ENCODE data around the gene MEP1A. TPM values are rescaled to one million over a fixed set of nuclear protein-coding genes. Genes with fewer than 3 reads are reported as not detected.

The MEP1A gene
- total and polyA plus RNA-seq, 2 donors (not counting 3 experiments of a cell fraction or from before 2014, with no cell fraction given), result not detected

GRCh38 chr6:46821458-46821881, 28.3 kb downstream of the MEP1A start:
- TF ChIP-seq MYC (IDR thresholded peaks at IDR 0.05; ENCODE audit: low read depth, low read length) (no peak), CTCF (IDR thresholded peaks at IDR 0.05; ENCODE audit: extremely low read depth in 1 of 2, insufficient read depth in 1 of 2, low read depth in 1 of 2, low read length in 2 of 2) (no peak), GATA2 (IDR thresholded peaks at IDR 0.05; ENCODE audit: insufficient read depth, insufficient read length, low read depth, low read length) (no peak), POLR2A (IDR thresholded peaks at IDR 0.05; ENCODE audit: low read depth, low read length) (no peak), JUN (IDR thresholded peaks at IDR 0.05; ENCODE audit: borderline replicate concordance, insufficient read depth, insufficient read length, low read depth) (no peak), MAX (IDR thresholded peaks at IDR 0.05; ENCODE audit: insufficient read depth, insufficient read length) (no peak), EZH2 (IDR thresholded peaks at IDR 0.05; ENCODE audit: borderline replicate concordance, low read depth, low read length, severe bottlenecking) (no peak), POLR2AphosphoS5 (IDR thresholded peaks at IDR 0.05; ENCODE audit: insufficient read depth, low read depth, low read length) (no peak), FOS (IDR thresholded peaks at IDR 0.05; ENCODE audit: borderline replicate concordance, insufficient read depth, low read length) (no peak)
- no peak overlapping the region for H3K4me3 ChIP-seq (replicated peaks in 1 of 3; ENCODE audit: insufficient read depth in 1 of 3, low read depth in 1 of 3, low read length in 3 of 3)
- no peaks in the 10 kb centered on the region for H3K9me1 ChIP-seq (replicated peaks; ENCODE audit: control insufficient read depth, extremely low read depth, insufficient read depth, low read length)
- no peaks in the 10 kb centered on the region for H4K20me1 ChIP-seq (replicated peaks; ENCODE audit: control insufficient read depth, extremely low read depth, insufficient read depth, low read length)
- H2AFZ ChIP-seq (ENCODE audit: low read depth, low read length), result no peak overlapping the region
- no peaks in the 10 kb centered on the region for H3K79me2 ChIP-seq (ENCODE audit: control insufficient read depth, insufficient read depth, low read length)
- no peak overlapping the region for H3K27ac ChIP-seq (ENCODE audit: insufficient read depth, low read depth, low read length)
- POLR2A ChIA-PET, result no interaction called here
- H3K9me3 ChIP-seq (replicated peaks; ENCODE audit: control insufficient read depth, insufficient read depth, low read length), result no peaks in the 10 kb centered on the region
- dilution Hi-C loops (cut with MboI; ENCODE audit: extremely low pct_ligation_motif_present, low sequenced_read_pairs) (no loop called here), intact Hi-C loops (cut with micrococcal nuclease) (no loop called here)
- H3K27me3 ChIP-seq (ENCODE audit: control insufficient read depth in 2 of 2, insufficient read depth in 2 of 2, low read length in 2 of 2), result peaks cover 5 to 10% of the 10 kb centered on the region in 2 experiments
- no peak overlapping the region for H3K4me2 ChIP-seq (ENCODE audit: insufficient read depth, low read length)
- H3K36me3 ChIP-seq (ENCODE audit: control insufficient read depth in 2 of 2, extremely low read depth in 1 of 2, insufficient read depth in 2 of 2, low read length in 2 of 2), result no peaks in the 10 kb centered on the region
- BruUV-seq (replicated peaks), result no TSS peak
- DNase-seq (ENCODE audit: low read depth, low spot score) (no peak), FAIRE-seq (no peak)
- H3K9ac ChIP-seq (replicated peaks; ENCODE audit: extremely low read depth, insufficient read depth, low read length), result no peak overlapping the region
- CTCF ChIA-PET, result no interaction called here
- H3K4me1 ChIP-seq (ENCODE audit: control insufficient read depth, extremely low read depth, insufficient read depth, low read length), result no peaks in the 10 kb centered on the region

All from endothelial cell of umbilical vein (primary cell).